Measurements from ENCODE around the gene AADACL4.

Gene AADACL4

DNA sequence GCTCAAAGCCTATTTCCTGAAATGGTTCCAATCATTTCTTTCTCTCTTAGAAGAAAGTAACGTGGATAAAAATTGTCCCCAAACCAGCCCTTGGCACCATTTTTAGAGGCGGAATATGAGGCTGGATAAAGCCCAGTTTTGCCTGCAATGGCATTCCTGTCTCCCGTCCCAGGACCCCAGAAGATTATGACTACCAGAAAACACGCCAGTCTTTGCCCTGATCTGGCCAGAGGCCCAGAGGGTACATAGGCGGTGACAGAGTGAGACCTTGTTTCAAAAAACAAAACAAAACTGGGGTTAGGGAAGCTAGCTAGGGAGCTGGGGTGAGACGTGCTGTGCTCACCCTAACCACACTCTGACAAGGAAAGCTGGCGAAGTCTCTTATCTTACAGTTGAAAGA is at the start of gene AADACL4:
Gene AADACL4, plus strand, starts transcription at position 301 of the 400 bp plus-strand sequence. CDS start 462 bp downstream, outside the sequence.
- TF ChIP-seq, protein P1, sequence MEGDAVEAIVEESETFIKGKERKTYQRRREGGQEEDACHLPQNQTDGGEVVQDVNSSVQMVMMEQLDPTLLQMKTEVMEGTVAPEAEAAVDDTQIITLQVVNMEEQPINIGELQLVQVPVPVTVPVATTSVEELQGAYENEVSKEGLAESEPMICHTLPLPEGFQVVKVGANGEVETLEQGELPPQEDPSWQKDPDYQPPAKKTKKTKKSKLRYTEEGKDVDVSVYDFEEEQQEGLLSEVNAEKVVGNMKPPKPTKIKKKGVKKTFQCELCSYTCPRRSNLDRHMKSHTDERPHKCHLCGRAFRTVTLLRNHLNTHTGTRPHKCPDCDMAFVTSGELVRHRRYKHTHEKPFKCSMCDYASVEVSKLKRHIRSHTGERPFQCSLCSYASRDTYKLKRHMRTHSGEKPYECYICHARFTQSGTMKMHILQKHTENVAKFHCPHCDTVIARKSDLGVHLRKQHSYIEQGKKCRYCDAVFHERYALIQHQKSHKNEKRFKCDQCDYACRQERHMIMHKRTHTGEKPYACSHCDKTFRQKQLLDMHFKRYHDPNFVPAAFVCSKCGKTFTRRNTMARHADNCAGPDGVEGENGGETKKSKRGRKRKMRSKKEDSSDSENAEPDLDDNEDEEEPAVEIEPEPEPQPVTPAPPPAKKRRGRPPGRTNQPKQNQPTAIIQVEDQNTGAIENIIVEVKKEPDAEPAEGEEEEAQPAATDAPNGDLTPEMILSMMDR (IDR thresholded peaks at IDR 0.05): no peak

DNA sequence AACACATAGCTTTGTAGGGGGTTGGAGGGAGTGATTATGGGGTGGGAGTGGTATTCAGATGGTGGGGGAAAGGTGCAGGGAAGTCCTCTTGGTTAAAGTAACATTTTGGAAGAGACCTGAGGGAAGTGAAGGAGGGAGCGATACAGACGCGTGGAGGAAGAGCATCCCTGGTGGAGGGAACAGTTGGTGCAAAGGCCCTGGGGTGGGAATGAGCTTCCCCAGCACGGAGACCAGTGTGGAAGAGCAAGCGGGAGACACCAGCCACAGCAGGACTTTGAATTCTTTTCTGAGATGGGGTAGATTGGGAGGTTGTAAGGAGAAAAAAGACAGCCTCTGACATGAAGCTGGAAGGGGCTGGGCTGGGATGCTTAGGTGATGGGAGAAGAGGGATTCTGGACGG is 49.4 kb upstream of the AADACL4 start:
- TF ChIP-seq, protein P1 (IDR thresholded peaks at IDR 0.05): no peak

DNA sequence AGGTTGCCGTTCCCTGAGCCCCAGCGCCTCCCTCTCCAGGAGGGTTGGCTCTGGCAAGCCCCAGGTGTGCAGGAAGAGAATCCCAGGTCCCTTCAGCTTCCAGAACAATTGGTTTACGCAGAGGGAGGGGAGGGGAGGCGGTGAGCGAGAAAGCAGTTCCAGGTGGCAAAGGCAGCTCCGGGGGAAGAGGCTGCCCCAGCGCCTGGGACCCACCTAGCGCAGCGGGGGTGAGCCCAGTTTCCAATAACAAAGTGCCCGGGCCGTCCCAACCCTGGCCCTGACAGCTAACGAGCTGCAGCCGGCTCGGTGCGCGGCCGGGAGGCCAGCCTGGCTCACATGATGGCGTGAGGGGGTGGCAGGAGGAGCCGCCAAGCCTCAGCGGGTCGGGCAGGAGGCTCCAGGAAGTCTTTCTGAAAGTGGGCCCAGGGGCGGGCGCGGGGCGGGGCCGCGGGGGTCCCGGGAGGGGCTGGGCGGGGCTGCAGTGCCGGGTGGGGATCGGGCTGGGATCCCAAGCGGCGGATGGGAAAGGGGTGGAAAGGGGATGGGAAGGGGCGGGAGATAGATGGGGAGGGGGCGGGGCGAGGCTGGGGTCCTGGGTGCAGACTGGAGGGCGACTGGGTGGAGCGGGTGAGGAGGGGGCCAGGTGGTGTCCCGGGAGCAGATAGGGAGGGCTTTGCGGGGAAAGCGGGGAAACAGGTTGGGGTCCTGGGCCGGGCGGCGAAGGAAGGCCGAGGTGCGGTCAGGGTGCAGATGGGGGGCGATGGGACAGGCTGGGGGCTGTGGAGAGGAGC is 48.7 kb upstream of the AADACL4 start:
- TF ChIP-seq, protein P1 (IDR thresholded peaks at IDR 0.05): no peak

DNA sequence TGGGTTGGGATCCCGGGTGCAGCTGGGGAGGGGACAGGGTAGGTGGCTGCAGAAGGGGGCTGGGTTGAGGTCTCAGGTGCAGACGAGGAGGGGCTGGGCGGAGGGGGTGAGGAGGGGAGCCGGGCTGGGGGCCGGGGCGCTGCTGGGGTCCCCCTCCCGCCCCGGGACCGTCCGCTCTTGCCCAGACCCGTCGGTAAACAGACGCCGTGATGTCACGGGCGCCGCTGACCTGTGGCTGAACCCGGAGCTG is 48.2 kb upstream of the AADACL4 start:
- TF ChIP-seq, protein P1 (IDR thresholded peaks at IDR 0.05): no peak

DNA sequence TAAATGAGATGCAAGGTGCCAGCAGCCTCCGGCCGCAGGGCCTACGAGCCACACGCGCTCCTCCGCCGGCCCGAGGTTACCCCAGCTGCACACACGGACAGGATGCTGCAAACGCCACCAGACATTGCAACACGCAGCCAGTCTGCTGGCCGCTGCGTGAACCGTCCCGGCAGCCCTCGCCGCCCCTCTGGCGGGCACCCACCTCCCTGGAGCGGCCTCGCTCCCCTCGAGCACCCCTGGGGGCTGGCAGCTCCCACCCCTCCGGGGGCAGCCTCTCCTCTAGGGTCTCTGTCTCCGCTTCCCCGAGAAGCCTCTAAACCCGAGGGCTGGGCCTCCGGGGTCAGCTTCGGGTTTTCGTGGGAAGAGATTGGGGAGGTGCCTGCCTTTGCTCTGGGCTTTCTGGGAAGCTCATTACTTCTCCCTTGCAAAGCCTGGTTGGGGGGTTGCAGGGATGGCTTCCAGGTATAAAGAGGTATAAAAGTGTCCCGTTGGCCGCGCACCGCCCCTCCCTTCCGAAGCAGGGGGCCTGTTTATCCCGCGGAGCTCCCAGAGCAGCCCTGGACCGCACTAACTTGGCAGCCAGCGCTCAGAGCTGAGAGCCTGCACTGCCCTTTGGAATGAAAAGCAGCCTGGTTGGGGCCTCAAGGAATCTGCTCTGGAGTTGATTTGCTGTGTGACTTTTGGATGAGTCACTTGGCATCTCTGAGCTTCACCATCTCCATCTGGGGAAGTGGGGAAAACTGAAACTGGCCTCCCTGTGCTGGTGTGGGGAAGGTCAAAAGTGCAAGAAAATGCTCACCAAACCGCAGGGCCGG is 47.7 kb upstream of the AADACL4 start:
- TF ChIP-seq, protein P1 (IDR thresholded peaks at IDR 0.05): no peak

DNA sequence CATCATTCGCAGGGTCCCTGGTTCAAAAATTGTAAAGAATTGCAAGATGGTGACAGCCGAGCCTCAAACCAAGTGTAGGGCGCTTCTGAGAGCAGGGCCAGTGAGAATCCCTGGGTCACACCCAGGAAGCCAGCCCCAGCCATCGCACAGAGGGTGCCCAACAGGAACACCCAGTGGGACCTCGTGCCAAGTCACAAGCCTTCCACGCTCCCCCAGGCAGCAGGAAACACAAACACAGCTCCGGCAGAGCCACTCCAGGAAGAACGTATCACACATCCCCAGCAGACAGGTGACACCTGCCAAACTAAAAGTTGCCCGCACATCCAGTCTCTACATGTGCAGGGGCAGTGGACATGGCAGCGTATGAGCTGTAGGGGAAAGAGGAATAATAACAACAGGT is 46.1 kb upstream of the AADACL4 start:
- TF ChIP-seq, protein P1 (IDR thresholded peaks at IDR 0.05): no peak

DNA sequence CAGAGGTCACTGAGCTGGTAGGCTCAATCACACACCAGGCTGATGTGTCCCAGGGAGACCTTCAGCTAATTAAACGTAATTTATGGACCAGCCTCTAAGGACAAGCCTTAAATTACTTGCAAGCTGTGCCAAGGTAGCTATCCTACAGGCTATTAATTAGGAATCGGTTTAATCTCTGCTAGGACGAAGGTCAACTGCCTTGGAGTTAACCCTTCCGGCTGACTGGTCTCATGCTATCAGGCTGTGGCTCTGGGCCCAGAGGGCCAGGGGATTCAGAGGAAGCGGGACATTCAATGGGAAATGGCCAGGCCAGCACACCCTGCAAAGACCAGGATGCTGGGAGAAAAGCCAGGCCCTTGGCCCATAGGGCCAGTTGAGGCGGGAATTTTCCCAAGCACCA is 44.9 kb upstream of the AADACL4 start:
- TF ChIP-seq, protein P1 (IDR thresholded peaks at IDR 0.05): no peak
